ENCODE measurements around the gene NUAK2.

Gene NUAK2

GRCh38 chr1:205321162-205321958 is at the start of gene NUAK2:
TSS of gene NUAK2 (minus strand) at chr1:205321745. CDS start at chr1:205321628, 117 bp downstream.
- peak within 1 kb of the TSS; percentile 76 for H3K4me2 ChIP-seq (ENCODE audit: low read depth, low read length, poor library complexity, severe bottlenecking)

GRCh38 chr1:205370780-205371179 is 49.2 kb upstream of the NUAK2 start:
- Histone ChIP-seq H4K20me1 (ENCODE audit: low read depth, low read length) (no peaks in the 10 kb centered on the region), H3F3A (ENCODE audit: insufficient read depth) (no peaks in the 10 kb centered on the region), H3K27ac (ENCODE audit: low read depth, low read length) (no peak overlapping the region), H3K9me3 (ENCODE audit: insufficient read depth, low read length) (no peaks in the 10 kb centered on the region), H3K27me3 (ENCODE audit: low read length) (no peaks in the 10 kb centered on the region), H3K9ac (ENCODE audit: low read length) (no peak overlapping the region), H3K4me3 (ENCODE audit: insufficient read depth, low read length, poor library complexity, severe bottlenecking) (no peak overlapping the region), H3K9me2 (replicated peaks; ENCODE audit: insufficient read depth, low read length) (no peaks in the 10 kb centered on the region), H3K36me3 (ENCODE audit: low read length) (no peaks in the 10 kb centered on the region), H2AFZ (ENCODE audit: low read depth, low read length, severe bottlenecking) (no peak overlapping the region), H3K4me2 (ENCODE audit: low read depth, low read length, poor library complexity, severe bottlenecking) (no peak overlapping the region), H3K79me2 (ENCODE audit: insufficient read depth, low read length) (no peaks in the 10 kb centered on the region)
- TF ChIP-seq EZH2phosphoT487 (conservative IDR thresholded peaks at IDR 0.05; ENCODE audit: low read length) (no peak), CTCF (IDR thresholded peaks at IDR 0.05; ENCODE audit: insufficient read depth, low read length, poor library complexity, severe bottlenecking) (no peak)

More at GRCh38 chr1:205321162-205321958, at the start of gene NUAK2:
- Histone ChIP-seq H3K36me3 (ENCODE audit: low read length) (no peaks in the 10 kb centered on the region), H3K27ac (ENCODE audit: low read depth, low read length) (peak within 1 kb of the TSS; percentile 31; the same call in 1 of the 2 replicates), H2AFZ (ENCODE audit: low read depth, low read length, severe bottlenecking) (peak within 1 kb of the TSS; percentile 88), H4K20me1 (ENCODE audit: low read depth, low read length) (no peaks in the 10 kb centered on the region), H3K9me2 (replicated peaks; ENCODE audit: insufficient read depth, low read length) (no peaks in the 10 kb centered on the region), H3K9ac (ENCODE audit: low read length) (peak within 1 kb of the TSS; percentile 77), H3F3A (ENCODE audit: insufficient read depth) (peaks cover 5% of the 10 kb centered on the region; the same call in 1 of the 2 replicates), H3K9me3 (ENCODE audit: insufficient read depth, low read length) (no peaks in the 10 kb centered on the region), H3K79me2 (ENCODE audit: insufficient read depth, low read length) (peaks cover 16% of the 10 kb centered on the region; the same call in 1 of the 2 replicates), H3K27me3 (ENCODE audit: low read length) (no peaks in the 10 kb centered on the region), H3K4me3 (ENCODE audit: insufficient read depth, low read length, poor library complexity, severe bottlenecking) (peak within 1 kb of the TSS; percentile 84)
- peak; percentile 25 for TF ChIP-seq CTCF (IDR thresholded peaks at IDR 0.05; ENCODE audit: insufficient read depth, low read length, poor library complexity, severe bottlenecking)
- TF ChIP-seq EZH2phosphoT487 (conservative IDR thresholded peaks at IDR 0.05; ENCODE audit: low read length): no peak

- Histone ChIP-seq H3K4me3 (ENCODE audit: insufficient read depth, low read length, poor library complexity, severe bottlenecking) (no peak overlapping the region), H2AFZ (ENCODE audit: low read depth, low read length, severe bottlenecking) (no peak overlapping the region), H3K9me2 (replicated peaks; ENCODE audit: insufficient read depth, low read length) (no peaks in the 10 kb centered on the region), H3K4me2 (ENCODE audit: low read depth, low read length, poor library complexity, severe bottlenecking) (no peak overlapping the region), H3K36me3 (ENCODE audit: low read length) (no peaks in the 10 kb centered on the region), H3K27ac (ENCODE audit: low read depth, low read length) (no peak overlapping the region), H3K9me3 (ENCODE audit: insufficient read depth, low read length) (no peaks in the 10 kb centered on the region), H3F3A (ENCODE audit: insufficient read depth) (no peaks in the 10 kb centered on the region), H3K27me3 (ENCODE audit: low read length) (no peaks in the 10 kb centered on the region), H3K9ac (ENCODE audit: low read length) (no peak overlapping the region), H4K20me1 (ENCODE audit: low read depth, low read length) (no peaks in the 10 kb centered on the region), H3K79me2 (ENCODE audit: insufficient read depth, low read length) (no peaks in the 10 kb centered on the region)
- TF ChIP-seq CTCF (IDR thresholded peaks at IDR 0.05; ENCODE audit: insufficient read depth, low read length, poor library complexity, severe bottlenecking) (no peak), EZH2phosphoT487 (conservative IDR thresholded peaks at IDR 0.05; ENCODE audit: low read length) (no peak)
Observed at GRCh38 chr1:205369701-205370123, 48.2 kb upstream of the NUAK2 start.

All from SU-DHL-6 (cell line).